Measurements from ENCODE around the gene DHRS11. TPM values are rescaled to one million over a fixed set of nuclear protein-coding genes. Genes with fewer than 3 reads are reported as not detected.

The DHRS11 gene
- total and polyA plus RNA-seq, 10 of the 15 experiments (the other 5 are each of a cell fraction or from before 2014, with no cell fraction given): 3.4 to 23.0 (median 14.5) TPM

DNA sequence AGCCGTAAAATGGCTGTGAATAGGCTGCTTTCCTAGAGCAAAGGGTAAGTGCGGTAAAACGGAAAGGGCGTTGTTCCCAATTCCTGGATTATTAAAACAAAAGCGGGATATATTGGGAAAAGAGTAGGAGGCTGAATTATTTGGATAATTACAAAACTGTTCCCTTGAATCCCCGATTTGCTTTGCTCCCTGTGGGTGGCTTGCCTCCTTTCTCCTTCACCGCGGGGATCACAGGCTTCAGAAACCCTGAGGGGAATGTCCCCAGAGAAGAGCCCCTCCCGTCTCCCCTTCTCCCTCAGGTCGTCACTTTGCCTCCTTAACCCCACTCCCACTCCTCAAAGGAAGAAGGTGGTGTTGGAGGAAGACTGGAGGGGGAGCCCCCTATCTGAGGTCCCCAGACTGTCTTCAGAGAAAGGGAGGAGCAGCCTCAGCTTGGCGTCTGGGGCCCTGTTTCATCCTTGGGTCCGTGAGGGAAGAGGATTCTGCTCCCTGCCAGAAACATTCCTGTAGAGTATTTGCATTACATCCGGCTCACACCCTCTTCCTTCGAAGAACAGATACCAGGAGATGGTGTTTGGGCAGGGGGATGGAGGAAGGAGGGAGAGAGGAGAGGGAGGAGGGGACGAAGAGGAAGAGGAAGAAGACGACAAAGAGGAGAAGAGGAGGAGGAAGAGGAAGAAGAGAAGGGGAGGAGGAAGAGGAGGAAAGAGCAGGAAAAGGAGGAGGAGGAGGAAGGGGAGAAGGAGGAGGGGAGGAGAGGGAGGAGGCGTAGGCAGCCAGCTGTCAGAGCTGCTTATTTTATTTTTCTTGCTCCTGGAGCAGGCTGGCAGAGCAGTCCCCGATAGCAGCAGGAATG is 41.5 kb downstream of the DHRS11 start (continued):
- TF ChIP-seq SREBF1 (IDR thresholded peaks at IDR 0.05; ENCODE audit: low read length): no peak

GRCh38 chr17:36640346-36640745 is 48.7 kb downstream of the DHRS11 start:
- 30% methylated on average over 2 of the region's 2 CpGs for WGBS (ENCODE audit: insufficient coverage, insufficient replicate concordance, low lambda C conversion rate, missing lambda C conversion rate)
- RAD21 ChIA-PET (ENCODE audit: unreplicated experiment): no interaction called here
- ATAC-seq (no peak), FAIRE-seq (no peak), DNase-seq (ENCODE audit: low read depth, low spot score) (no peak)
- H2AFZ ChIP-seq (ENCODE audit: control insufficient read depth, low read depth, low read length): no peak overlapping the region
- intact Hi-C loops (cut with micrococcal nuclease; ENCODE audit: unreplicated experiment) (no loop called here), in situ Hi-C loops (cut with MboI) (loop anchor here (25.0 kb wide), 1 partner anchor 1172 kb away; no protein-coding TSS in a partner anchor)
- no peaks in the 10 kb centered on the region for H3K9me3 ChIP-seq (replicated peaks; ENCODE audit: control insufficient read depth, insufficient read depth, low read length)
- H3K4me1 ChIP-seq (ENCODE audit: control insufficient read depth, insufficient read depth, low read length): no peaks in the 10 kb centered on the region
- CTCF ChIA-PET: no interaction called here
- no peaks in the 10 kb centered on the region for H3K36me3 ChIP-seq (ENCODE audit: control insufficient read depth in 2 of 2, insufficient read depth in 2 of 2, low read length in 1 of 2)
- POLR2A ChIA-PET: no interaction called here
- H3K79me2 ChIP-seq (ENCODE audit: control insufficient read depth, insufficient read depth, low read length): no peaks in the 10 kb centered on the region
- no peak overlapping the region for H3K27ac ChIP-seq (ENCODE audit: control insufficient read depth, insufficient read depth)
- H3K4me2 ChIP-seq (ENCODE audit: control insufficient read depth, insufficient read depth): no peak overlapping the region
- TF ChIP-seq ZNF24 (IDR thresholded peaks at IDR 0.05) (no peak), RFX5 (IDR thresholded peaks at IDR 0.05; ENCODE audit: low read depth, low read length) (no peak), IKZF2 (IDR thresholded peaks at IDR 0.05) (no peak)
- H3K27me3 ChIP-seq (replicated peaks in 1 of 2; ENCODE audit: control insufficient read depth in 2 of 2, insufficient read depth in 2 of 2, low read length in 1 of 2): peaks cover 8 to 18% of the 10 kb centered on the region in 2 experiments
- H3K4me3 ChIP-seq: no peak overlapping the region
- no peaks in the 10 kb centered on the region for H4K20me1 ChIP-seq (ENCODE audit: control insufficient read depth, insufficient read depth)
- BruUV-seq (replicated peaks): no TSS peak
- H3K9ac ChIP-seq (ENCODE audit: control insufficient read depth, insufficient read depth, low read length): no peak overlapping the region
- SMC1A ChIA-PET (ENCODE audit: uncharacterized antibody, unreplicated experiment): no interaction called here

DNA sequence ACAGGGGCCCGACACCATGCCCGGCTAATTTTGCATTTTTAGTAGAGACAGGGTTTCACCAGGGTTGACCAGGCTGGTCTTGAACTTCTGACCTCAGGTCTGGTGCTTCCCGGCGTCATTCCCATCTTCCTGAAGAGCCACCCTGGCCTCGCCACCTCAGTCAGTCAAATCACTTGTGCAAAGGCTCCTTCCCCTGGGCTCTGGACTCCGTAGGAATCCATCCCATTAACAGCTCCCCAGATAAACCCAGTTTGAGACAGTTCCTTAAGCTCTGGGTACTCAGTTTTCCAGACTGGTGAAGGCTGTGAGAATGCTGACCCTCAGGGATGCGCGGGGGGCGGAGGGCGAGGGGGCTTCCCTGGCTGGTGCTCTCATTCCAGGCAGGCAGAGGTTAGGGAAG is 49.2 kb downstream of the DHRS11 start:
- Histone ChIP-seq H3K36me3 (ENCODE audit: control insufficient read depth in 2 of 2, insufficient read depth in 2 of 2, low read length in 1 of 2) (no peaks in the 10 kb centered on the region), H3K79me2 (ENCODE audit: control insufficient read depth, insufficient read depth, low read length) (no peaks in the 10 kb centered on the region), H3K9me3 (replicated peaks; ENCODE audit: control insufficient read depth, insufficient read depth, low read length) (no peaks in the 10 kb centered on the region), H3K27me3 (replicated peaks in 1 of 2; ENCODE audit: control insufficient read depth in 2 of 2, insufficient read depth in 2 of 2, low read length in 1 of 2) (peaks cover 8 to 18% of the 10 kb centered on the region in 2 experiments), H3K9ac (ENCODE audit: control insufficient read depth, insufficient read depth, low read length) (no peak overlapping the region), H2AFZ (ENCODE audit: control insufficient read depth, low read depth, low read length) (no peak overlapping the region), H3K4me1 (ENCODE audit: control insufficient read depth, insufficient read depth, low read length) (no peaks in the 10 kb centered on the region), H4K20me1 (ENCODE audit: control insufficient read depth, insufficient read depth) (no peaks in the 10 kb centered on the region), H3K4me2 (ENCODE audit: control insufficient read depth, insufficient read depth) (no peak overlapping the region), H3K4me3 (no peak overlapping the region), H3K27ac (ENCODE audit: control insufficient read depth, insufficient read depth) (no peak overlapping the region)
- TF ChIP-seq CBFB (IDR thresholded peaks at IDR 0.05; ENCODE audit: low read depth) (no peak), TBL1XR1 (IDR thresholded peaks at IDR 0.05; ENCODE audit: low read depth, low read length) (no peak), HDAC6 (IDR thresholded peaks at IDR 0.05; ENCODE audit: unreplicated experiment) (no peak), STAT1 (conservative IDR thresholded peaks at IDR 0.05) (no peak), KDM1A (IDR thresholded peaks at IDR 0.05; ENCODE audit: borderline replicate concordance) (no peak), BHLHE40 (IDR thresholded peaks at IDR 0.05; ENCODE audit: borderline replicate concordance in 1 of 2, low read depth in 2 of 2, low read length in 1 of 2) (no peak), NR2C1 (IDR thresholded peaks at IDR 0.05) (no peak)
- TF ChIP-seq, protein P1, sequence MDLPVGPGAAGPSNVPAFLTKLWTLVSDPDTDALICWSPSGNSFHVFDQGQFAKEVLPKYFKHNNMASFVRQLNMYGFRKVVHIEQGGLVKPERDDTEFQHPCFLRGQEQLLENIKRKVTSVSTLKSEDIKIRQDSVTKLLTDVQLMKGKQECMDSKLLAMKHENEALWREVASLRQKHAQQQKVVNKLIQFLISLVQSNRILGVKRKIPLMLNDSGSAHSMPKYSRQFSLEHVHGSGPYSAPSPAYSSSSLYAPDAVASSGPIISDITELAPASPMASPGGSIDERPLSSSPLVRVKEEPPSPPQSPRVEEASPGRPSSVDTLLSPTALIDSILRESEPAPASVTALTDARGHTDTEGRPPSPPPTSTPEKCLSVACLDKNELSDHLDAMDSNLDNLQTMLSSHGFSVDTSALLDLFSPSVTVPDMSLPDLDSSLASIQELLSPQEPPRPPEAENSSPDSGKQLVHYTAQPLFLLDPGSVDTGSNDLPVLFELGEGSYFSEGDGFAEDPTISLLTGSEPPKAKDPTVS (IDR thresholded peaks at IDR 0.05; ENCODE audit: low read depth, low read length): no peak
- ATAC-seq: no peak
- ChIA-PET CTCF (no interaction called here), RAD21 (ENCODE audit: unreplicated experiment) (no interaction called here), POLR2A (no interaction called here), SMC1A (ENCODE audit: uncharacterized antibody, unreplicated experiment) (no interaction called here)
- FAIRE-seq: no peak
- BruUV-seq (replicated peaks): no TSS peak
- intact Hi-C loops (cut with micrococcal nuclease; ENCODE audit: unreplicated experiment) (no loop called here), in situ Hi-C loops (cut with MboI) (loop anchor here (25.0 kb wide), 1 partner anchor 1171 kb away; no protein-coding TSS in a partner anchor)
- DNase-seq (ENCODE audit: low read depth, low spot score): no peak
- 35% methylated on average over 10 of the region's 10 CpGs for WGBS (ENCODE audit: insufficient coverage, insufficient replicate concordance, low lambda C conversion rate, missing lambda C conversion rate)
